HepG2 (cell line): Measurements from ENCODE around the gene UST. TPM values are rescaled to one million over a fixed set of nuclear protein-coding genes. Genes with fewer than 3 reads are reported as not detected.

Experiments
- ATAC-seq: fragments of 200-7000 bp; cut with Tn5 transposase; 3 replicates; pipeline ENCODE4 v1.9.1; 2020; ENCODE audit warnings: mild to moderate bottlenecking, moderate library complexity
- BruUV-seq: library from RNA; stranded (reverse); fragments of 400-500 nt; replicated peaks from 2 replicates; lab custom pipeline; 2021; lab: Mats Ljungman, UMichigan
- CTCF ChIA-PET: fragments of 300-600 bp; formaldehyde crosslinking; extraction: SDS; loops from one replicate; lab custom pipeline; 2021; ENCODE audit warnings: low total read pairs, inconsistent platforms, low intra/inter-chr PET ratio; lab: Yijun Ruan, JAX
- POLR2A ChIA-PET: fragments of 350-600 bp; sonication (Branson Sonifier 250); formaldehyde crosslinking; loops from one replicate; lab custom pipeline; 2020; ENCODE audit warnings: antibody characterized with exemption, inconsistent platforms; lab: Yijun Ruan, JAX
- DNase-seq: peaks from one replicate; pipeline ENCODE4 v3.0.0-alpha.2; 2015; ENCODE audit warnings: low spot score
- FAIRE-seq: peaks from 3 replicates; lab custom pipeline; 2011; peaks lifted over from hg19 to GRCh38; lab: Jason Lieb, UNC
- H2AFZ ChIP-seq: one replicate; pipeline ENCODE4 v1.6.1; 2011; ENCODE audit warnings: low read length, inconsistent platforms
- H3K27ac ChIP-seq: fragments of 300-600 bp; 3 replicates; pipeline ENCODE4 v1.8.0; 2011; ENCODE audit warnings: mixed run types, mild to moderate bottlenecking, mixed read lengths, low read length, inconsistent platforms; ENCODE audit not compliant: insufficient read depth; ENCODE audit errors: extremely low read length
- H3K27me3 ChIP-seq, 2 experiments: fragments of 200-600 bp in 1 of 2; 2 replicates in 1 of 2; 3 replicates in 1 of 2; pipeline versions ENCODE4 v1.6.0 to v1.8.0; 2011; ENCODE audit warnings: low read length in 2 of 2, mild to moderate bottlenecking in 2 of 2, moderate library complexity in 2 of 2, inconsistent platforms in 1 of 2; ENCODE audit not compliant: insufficient read depth in 2 of 2, control insufficient read depth in 1 of 2
- H3K36me3 ChIP-seq, 2 experiments: fragments of 200-600 bp in 1 of 2; replicated peaks in 1 of 2; 2 replicates in 1 of 2; 3 replicates in 1 of 2; pipeline versions ENCODE4 v1.5.1 to v1.8.0; 2011; ENCODE audit warnings: low read length in 2 of 2, inconsistent platforms in 1 of 2; ENCODE audit not compliant: insufficient read depth in 2 of 2, control insufficient read depth in 1 of 2
- H3K4me1 ChIP-seq: 2 replicates; pipeline ENCODE4 v1.5.1; 2012; ENCODE audit warnings: low read length, inconsistent platforms; ENCODE audit not compliant: insufficient read depth
- H3K4me2 ChIP-seq: 2 replicates; pipeline ENCODE4 v1.6.0; 2011; ENCODE audit warnings: low read depth, low read length, inconsistent platforms
- H3K4me3 ChIP-seq, 3 experiments: fragments of 200-600 bp in 1 of 3; sonication (generic), shearing (Covaris generic) in 1 of 3; replicated peaks in 1 of 3; 2 replicates each; pipeline ENCODE4 v1.5.1; 2011 to 2016; ENCODE audit warnings: low read length in 3 of 3, inconsistent platforms in 2 of 3, low read depth in 2 of 3, mild to moderate bottlenecking in 2 of 3, control low read depth in 1 of 3, mixed read lengths in 1 of 3; ENCODE audit not compliant: insufficient read depth in 1 of 3
- H3K79me2 ChIP-seq: one replicate; pipeline ENCODE4 v1.6.1; 2011; ENCODE audit warnings: low read length, inconsistent platforms; ENCODE audit not compliant: insufficient read depth
- H3K9ac ChIP-seq: 2 replicates; pipeline ENCODE4 v1.6.0; 2011; ENCODE audit warnings: mild to moderate bottlenecking, low read depth, low read length, inconsistent platforms; ENCODE audit not compliant: insufficient read depth
- H3K9me3 ChIP-seq: 2 replicates; pipeline ENCODE4 v1.5.1; 2012; ENCODE audit warnings: mild to moderate bottlenecking, low read length
- H4K20me1 ChIP-seq: 2 replicates; pipeline ENCODE4 v1.6.0; 2011; ENCODE audit warnings: inconsistent platforms, mild to moderate bottlenecking, low read length, moderate library complexity; ENCODE audit not compliant: insufficient read depth
- CREB1 ChIP-seq, 2 experiments: fragments of 450-650 bp in 1 of 2; IDR thresholded peaks; 2 replicates each; pipeline ENCODE4 v1.6.1; 2016 to 2017; ENCODE audit warnings: control low read depth in 1 of 2, mild to moderate bottlenecking in 1 of 2, missing compliant biosample characterization in 1 of 2, missing genetic modification characterization in 1 of 2
- ERF ChIP-seq: IDR thresholded peaks from 2 replicates; pipeline ENCODE4 v1.6.1; 2018; ENCODE audit warnings: missing biosample characterization, missing genetic modification reagents
- FOSL1 ChIP-seq: sonication (generic); formaldehyde crosslinking; IDR thresholded peaks from 2 replicates; pipeline ENCODE4 v1.9.0; 2021; ENCODE audit warnings: missing genetic modification reagents, borderline replicate concordance
- ISL2 ChIP-seq: sonication (generic); formaldehyde crosslinking; IDR thresholded peaks from 2 replicates; pipeline ENCODE4 v1.5.0; 2020; ENCODE audit warnings: missing genetic modification reagents
- KLF12 ChIP-seq: sonication (generic); formaldehyde crosslinking; IDR thresholded peaks from 2 replicates; pipeline ENCODE4 v1.4.0; 2020; ENCODE audit warnings: missing genetic modification reagents, borderline replicate concordance
- RFX1 ChIP-seq: fragments of 450-650 bp; IDR thresholded peaks from 2 replicates; pipeline ENCODE4 v1.6.1; 2017
- ZNF17 ChIP-seq: sonication (generic); formaldehyde crosslinking; IDR thresholded peaks from 2 replicates; pipeline ENCODE4 v1.5.0; 2020; ENCODE audit warnings: mild to moderate bottlenecking, missing genetic modification reagents
- ZNF569 ChIP-seq: sonication (generic); formaldehyde crosslinking; IDR thresholded peaks from 2 replicates; pipeline ENCODE4 v1.5.0; 2020; ENCODE audit warnings: mild to moderate bottlenecking, missing genetic modification reagents, moderate library complexity, borderline replicate concordance
- WGBS: methylation state at CpG from one replicate; pipeline ENCODE4 v1.1.6; 2017; ENCODE audit warnings: low lambda C conversion rate; 5-methylcytosine and 5-hydroxymethylcytosine counted together
- in situ Hi-C: cut with HindIII; loops from 2 replicates; pipeline ENCODE4 v1.10.0; 2017; ENCODE audit warnings: low pct_unique_long_range_greater_than_20kb; ENCODE audit not compliant: extremely low pct_ligation_motif_present
- intact Hi-C: fragments of 100-400 bp; cut with micrococcal nuclease; formaldehyde crosslinking; loops from one replicate; pipeline ENCODE4 v1.10.0; 2022; ENCODE audit not compliant: unreplicated experiment
- polyA plus RNA-seq, 8 experiments: library from polyadenylated mRNA; depleted of rRNA in 3 of 8; stranded (reverse) in 7 of 8; unstranded in 1 of 8; fragments of >200 nt; fragmentation: Illumina TruSeq in 4 of 8; extraction: Trizol in 4 of 8; gene quantifications; 2 replicates each; pipeline versions ENCODE4 v1.2.1 to v1.2.3, GENCODE V29; 2011 to 2016; ENCODE audit warnings: low read depth in 4 of 8, missing spikeins in 1 of 8, mixed read lengths in 1 of 8; ENCODE audit not compliant: insufficient read depth in 1 of 8
- total RNA-seq, 5 experiments: library from RNA; depleted of rRNA; stranded (reverse); fragments of >200 nt; fragmentation: Illumina TruSeq; extraction: Trizol; gene quantifications; 2 replicates each; pipeline ENCODE4 v1.2.3, GENCODE V29; 2016; ENCODE audit warnings: low read depth in 1 of 5
- TF ChIP-seq, protein P1 (sequence below): IDR thresholded peaks from 2 replicates; pipeline ENCODE4 v1.6.1; 2016; ENCODE audit warnings: low read depth, missing genetic modification reagents, missing compliant biosample characterization
- TF ChIP-seq, protein P2 (sequence below): sonication (generic); formaldehyde crosslinking; IDR thresholded peaks from 2 replicates; pipeline ENCODE4 v1.4.0; 2020; ENCODE audit warnings: mild to moderate bottlenecking, missing genetic modification reagents
- TF ChIP-seq, protein P3 (sequence below): sonication (generic); formaldehyde crosslinking; IDR thresholded peaks from 2 replicates; pipeline ENCODE4 v1.4.0; 2020; ENCODE audit warnings: missing genetic modification reagents
- TF ChIP-seq, protein P4 (sequence below): sonication (generic); formaldehyde crosslinking; IDR thresholded peaks from 2 replicates; pipeline ENCODE4 v1.5.0; 2020; ENCODE audit warnings: missing genetic modification reagents, mild to moderate bottlenecking, borderline replicate concordance

UST gene
- total and polyA plus RNA-seq, 2 of the 13 experiments (the other 11 are each of a cell fraction or from before 2014, with no cell fraction given): 0.27 TPM; not detected in 1

DNA sequence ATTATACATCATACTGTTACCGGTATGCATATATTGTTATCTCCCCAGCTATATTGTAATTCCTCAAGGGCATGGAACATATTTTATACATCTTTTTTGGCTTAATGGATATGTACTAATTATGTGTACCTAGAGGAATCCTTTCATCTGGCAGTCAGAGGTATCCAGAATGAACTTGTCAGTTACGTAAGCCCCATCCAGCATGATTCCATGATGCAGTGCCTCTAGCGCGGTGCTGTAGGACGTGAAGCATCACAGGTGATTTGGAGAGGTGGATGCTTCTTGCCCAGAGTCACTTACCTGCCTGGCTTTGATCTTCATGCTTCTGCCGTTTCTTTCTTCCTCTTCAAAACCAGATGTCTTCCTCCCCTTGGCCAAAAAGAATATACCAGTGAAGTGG is 159.1 kb downstream of the UST start:
- H3K79me2 ChIP-seq: no peaks in the 10 kb centered on the region
- H3K4me3 ChIP-seq: no peak overlapping the region
- H3K4me1 ChIP-seq: no peaks in the 10 kb centered on the region
- H3K4me2 ChIP-seq: no peak overlapping the region
- no peak overlapping the region for H3K27ac ChIP-seq
- no peaks in the 10 kb centered on the region for H3K36me3 ChIP-seq
- no peak for DNase-seq
- H3K27me3 ChIP-seq: peaks cover 0 to 6% of the 10 kb centered on the region in 2 experiments; a peak in 2 of 5 replicates
- WGBS: 64% methylated on average over 6 of the region's 6 CpGs
- H3K9me3 ChIP-seq: no peaks in the 10 kb centered on the region
- POLR2A ChIA-PET: no interaction called here
- no TSS peak for BruUV-seq
- in situ Hi-C loops (no loop called here), intact Hi-C loops (no loop called here)
- no peak overlapping the region for H3K9ac ChIP-seq
- H2AFZ ChIP-seq: no peak overlapping the region
- FAIRE-seq: no peak
- H4K20me1 ChIP-seq: no peaks in the 10 kb centered on the region
- ATAC-seq: no peak
- CTCF ChIA-PET: no interaction called here
- TF ChIP-seq FOSL1: no peak
- TF ChIP-seq, protein P1, sequence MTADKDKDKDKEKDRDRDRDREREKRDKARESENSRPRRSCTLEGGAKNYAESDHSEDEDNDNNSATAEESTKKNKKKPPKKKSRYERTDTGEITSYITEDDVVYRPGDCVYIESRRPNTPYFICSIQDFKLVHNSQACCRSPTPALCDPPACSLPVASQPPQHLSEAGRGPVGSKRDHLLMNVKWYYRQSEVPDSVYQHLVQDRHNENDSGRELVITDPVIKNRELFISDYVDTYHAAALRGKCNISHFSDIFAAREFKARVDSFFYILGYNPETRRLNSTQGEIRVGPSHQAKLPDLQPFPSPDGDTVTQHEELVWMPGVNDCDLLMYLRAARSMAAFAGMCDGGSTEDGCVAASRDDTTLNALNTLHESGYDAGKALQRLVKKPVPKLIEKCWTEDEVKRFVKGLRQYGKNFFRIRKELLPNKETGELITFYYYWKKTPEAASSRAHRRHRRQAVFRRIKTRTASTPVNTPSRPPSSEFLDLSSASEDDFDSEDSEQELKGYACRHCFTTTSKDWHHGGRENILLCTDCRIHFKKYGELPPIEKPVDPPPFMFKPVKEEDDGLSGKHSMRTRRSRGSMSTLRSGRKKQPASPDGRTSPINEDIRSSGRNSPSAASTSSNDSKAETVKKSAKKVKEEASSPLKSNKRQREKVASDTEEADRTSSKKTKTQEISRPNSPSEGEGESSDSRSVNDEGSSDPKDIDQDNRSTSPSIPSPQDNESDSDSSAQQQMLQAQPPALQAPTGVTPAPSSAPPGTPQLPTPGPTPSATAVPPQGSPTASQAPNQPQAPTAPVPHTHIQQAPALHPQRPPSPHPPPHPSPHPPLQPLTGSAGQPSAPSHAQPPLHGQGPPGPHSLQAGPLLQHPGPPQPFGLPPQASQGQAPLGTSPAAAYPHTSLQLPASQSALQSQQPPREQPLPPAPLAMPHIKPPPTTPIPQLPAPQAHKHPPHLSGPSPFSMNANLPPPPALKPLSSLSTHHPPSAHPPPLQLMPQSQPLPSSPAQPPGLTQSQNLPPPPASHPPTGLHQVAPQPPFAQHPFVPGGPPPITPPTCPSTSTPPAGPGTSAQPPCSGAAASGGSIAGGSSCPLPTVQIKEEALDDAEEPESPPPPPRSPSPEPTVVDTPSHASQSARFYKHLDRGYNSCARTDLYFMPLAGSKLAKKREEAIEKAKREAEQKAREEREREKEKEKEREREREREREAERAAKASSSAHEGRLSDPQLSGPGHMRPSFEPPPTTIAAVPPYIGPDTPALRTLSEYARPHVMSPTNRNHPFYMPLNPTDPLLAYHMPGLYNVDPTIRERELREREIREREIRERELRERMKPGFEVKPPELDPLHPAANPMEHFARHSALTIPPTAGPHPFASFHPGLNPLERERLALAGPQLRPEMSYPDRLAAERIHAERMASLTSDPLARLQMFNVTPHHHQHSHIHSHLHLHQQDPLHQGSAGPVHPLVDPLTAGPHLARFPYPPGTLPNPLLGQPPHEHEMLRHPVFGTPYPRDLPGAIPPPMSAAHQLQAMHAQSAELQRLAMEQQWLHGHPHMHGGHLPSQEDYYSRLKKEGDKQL (CRISPR knock-in tag): no peak
- TF ChIP-seq ZNF17: no peak
- no peak for TF ChIP-seq ERF (CRISPR knock-in tag)
- no peak for TF ChIP-seq CREB1 (IDR thresholded peaks at IDR 0.05)
- no peak for TF ChIP-seq CREB1 (CRISPR knock-in tag; IDR thresholded peaks at IDR 0.05)
- TF ChIP-seq, protein P2, sequence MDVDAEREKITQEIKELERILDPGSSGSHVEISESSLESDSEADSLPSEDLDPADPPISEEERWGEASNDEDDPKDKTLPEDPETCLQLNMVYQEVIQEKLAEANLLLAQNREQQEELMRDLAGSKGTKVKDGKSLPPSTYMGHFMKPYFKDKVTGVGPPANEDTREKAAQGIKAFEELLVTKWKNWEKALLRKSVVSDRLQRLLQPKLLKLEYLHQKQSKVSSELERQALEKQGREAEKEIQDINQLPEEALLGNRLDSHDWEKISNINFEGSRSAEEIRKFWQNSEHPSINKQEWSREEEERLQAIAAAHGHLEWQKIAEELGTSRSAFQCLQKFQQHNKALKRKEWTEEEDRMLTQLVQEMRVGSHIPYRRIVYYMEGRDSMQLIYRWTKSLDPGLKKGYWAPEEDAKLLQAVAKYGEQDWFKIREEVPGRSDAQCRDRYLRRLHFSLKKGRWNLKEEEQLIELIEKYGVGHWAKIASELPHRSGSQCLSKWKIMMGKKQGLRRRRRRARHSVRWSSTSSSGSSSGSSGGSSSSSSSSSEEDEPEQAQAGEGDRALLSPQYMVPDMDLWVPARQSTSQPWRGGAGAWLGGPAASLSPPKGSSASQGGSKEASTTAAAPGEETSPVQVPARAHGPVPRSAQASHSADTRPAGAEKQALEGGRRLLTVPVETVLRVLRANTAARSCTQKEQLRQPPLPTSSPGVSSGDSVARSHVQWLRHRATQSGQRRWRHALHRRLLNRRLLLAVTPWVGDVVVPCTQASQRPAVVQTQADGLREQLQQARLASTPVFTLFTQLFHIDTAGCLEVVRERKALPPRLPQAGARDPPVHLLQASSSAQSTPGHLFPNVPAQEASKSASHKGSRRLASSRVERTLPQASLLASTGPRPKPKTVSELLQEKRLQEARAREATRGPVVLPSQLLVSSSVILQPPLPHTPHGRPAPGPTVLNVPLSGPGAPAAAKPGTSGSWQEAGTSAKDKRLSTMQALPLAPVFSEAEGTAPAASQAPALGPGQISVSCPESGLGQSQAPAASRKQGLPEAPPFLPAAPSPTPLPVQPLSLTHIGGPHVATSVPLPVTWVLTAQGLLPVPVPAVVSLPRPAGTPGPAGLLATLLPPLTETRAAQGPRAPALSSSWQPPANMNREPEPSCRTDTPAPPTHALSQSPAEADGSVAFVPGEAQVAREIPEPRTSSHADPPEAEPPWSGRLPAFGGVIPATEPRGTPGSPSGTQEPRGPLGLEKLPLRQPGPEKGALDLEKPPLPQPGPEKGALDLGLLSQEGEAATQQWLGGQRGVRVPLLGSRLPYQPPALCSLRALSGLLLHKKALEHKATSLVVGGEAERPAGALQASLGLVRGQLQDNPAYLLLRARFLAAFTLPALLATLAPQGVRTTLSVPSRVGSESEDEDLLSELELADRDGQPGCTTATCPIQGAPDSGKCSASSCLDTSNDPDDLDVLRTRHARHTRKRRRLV: no peak
- TF ChIP-seq RFX1: no peak
- TF ChIP-seq KLF12 (CRISPR knock-in tag): no peak
- no peak for TF ChIP-seq ZNF569 (CRISPR knock-in tag)
- TF ChIP-seq, protein P3, sequence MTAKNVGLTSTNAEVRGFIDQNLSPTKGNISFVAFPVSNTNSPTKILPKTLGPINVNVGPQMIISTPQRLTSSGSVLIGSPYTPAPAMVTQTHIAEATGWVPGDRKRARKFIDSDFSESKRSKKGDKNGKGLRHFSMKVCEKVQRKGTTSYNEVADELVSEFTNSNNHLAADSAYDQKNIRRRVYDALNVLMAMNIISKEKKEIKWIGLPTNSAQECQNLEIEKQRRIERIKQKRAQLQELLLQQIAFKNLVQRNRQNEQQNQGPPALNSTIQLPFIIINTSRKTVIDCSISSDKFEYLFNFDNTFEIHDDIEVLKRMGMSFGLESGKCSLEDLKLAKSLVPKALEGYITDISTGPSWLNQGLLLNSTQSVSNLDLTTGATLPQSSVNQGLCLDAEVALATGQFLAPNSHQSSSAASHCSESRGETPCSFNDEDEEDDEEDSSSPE (CRISPR knock-in tag): no peak
- TF ChIP-seq ISL2: no peak
- TF ChIP-seq, protein P4, sequence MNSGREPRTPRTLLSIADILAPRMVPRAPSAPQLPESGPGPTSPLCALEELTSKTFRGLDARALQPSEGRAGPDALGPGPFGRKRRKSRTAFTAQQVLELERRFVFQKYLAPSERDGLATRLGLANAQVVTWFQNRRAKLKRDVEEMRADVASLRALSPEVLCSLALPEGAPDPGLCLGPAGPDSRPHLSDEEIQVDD (CRISPR knock-in tag): no peak
